HG02852 (cell line): Measurements from ENCODE around the gene ARL6IP4.

ENCODE experiments used
- ATAC-seq: cut with Tn5 transposase; IDR thresholded peaks from one replicate; pipeline ENCODE4 v1.9.1; 2021; ENCODE audit warnings: mild to moderate bottlenecking, moderate library complexity; ENCODE audit not compliant: unreplicated experiment

The ARL6IP4 gene

GRCh38 chr12:122989874-122990419 lies 9.5 kb downstream of the ARL6IP4 start:
- ATAC-seq: no peak

- ATAC-seq: no peak
Measured at GRCh38 chr12:122990561-122990960, 10.1 kb downstream of the ARL6IP4 start.

- no peak for ATAC-seq
Measured at GRCh38 chr12:122990961-122991622, 10.6 kb downstream of the ARL6IP4 start.

- no peak for ATAC-seq
Measured at GRCh38 chr12:122991623-122992275, 11.3 kb downstream of the ARL6IP4 start.

- ATAC-seq: no peak
Measured at GRCh38 chr12:122992386-122992785, 11.9 kb downstream of the ARL6IP4 start.

GRCh38 chr12:122994140-122994675 lies 13.7 kb downstream of the ARL6IP4 start:
- no peak for ATAC-seq

GRCh38 chr12:122994781-122995502 lies 14.5 kb downstream of the ARL6IP4 start:
- no peak for ATAC-seq

GRCh38 chr12:122995503-122996187 lies 15.2 kb downstream of the ARL6IP4 start:
- no peak for ATAC-seq

GRCh38 chr12:122996188-122996601 lies 15.7 kb downstream of the ARL6IP4 start:
- no peak for ATAC-seq

GRCh38 chr12:122996621-122997342 lies 16.3 kb downstream of the ARL6IP4 start:
- ATAC-seq: no peak

- ATAC-seq: no peak
Measured at GRCh38 chr12:122997343-122998250, 17.1 kb downstream of the ARL6IP4 start.

GRCh38 chr12:122998316-122998715 lies 17.8 kb downstream of the ARL6IP4 start:
- no peak for ATAC-seq

- ATAC-seq: no peak
Measured at GRCh38 chr12:122999196-122999946, 18.9 kb downstream of the ARL6IP4 start.

GRCh38 chr12:122999986-123000420 lies 19.5 kb downstream of the ARL6IP4 start:
- no peak for ATAC-seq

GRCh38 chr12:123000578-123000977 lies 20.1 kb downstream of the ARL6IP4 start:
- no peak for ATAC-seq

- no peak for ATAC-seq
Measured at GRCh38 chr12:123001464-123001863, 21.0 kb downstream of the ARL6IP4 start.

GRCh38 chr12:123003257-123003656 lies 22.8 kb downstream of the ARL6IP4 start:
- ATAC-seq: no peak

- no peak for ATAC-seq
Measured at GRCh38 chr12:123004287-123004686, 23.8 kb downstream of the ARL6IP4 start.
